Left lung (tissue), 10 donors: Measurements from ENCODE around the gene SDHA. TPM values are rescaled to one million over a fixed set of nuclear protein-coding genes. Genes with fewer than 3 reads are reported as not detected.
"Not testable (repeated sequence)": the region's sequence is repeated elsewhere in the genome, so short reads cannot be mapped to it uniquely, and the experiment has no call there.

Experiments
- ATAC-seq: fragments of 200-7000 bp; cut with Tn5 transposase; one replicate; pipeline ENCODE4 v1.9.1; 2020; ENCODE audit warnings: moderate library complexity
- DNase-seq, 4 donors: peaks; one replicate each; pipeline ENCODE4 v3.0.0-alpha.2; 2013 to 2020
- H3K27ac ChIP-seq, 2 donors: fragments of 200-600 bp; sonication (generic) in 1 of 2; one replicate each; pipeline versions ENCODE4 v1.5.0 to v1.8.0; 2020 to 2021
- H3K27me3 ChIP-seq, 2 donors: fragments of 200-600 bp; sonication (generic) in 1 of 2; one replicate each; pipeline versions ENCODE4 v1.5.0 to v1.8.0; 2020 to 2021
- H3K36me3 ChIP-seq, 2 donors: fragments of 200-600 bp; sonication (generic) in 1 of 2; one replicate each; pipeline versions ENCODE4 v1.5.0 to v1.8.0; 2020 to 2021
- H3K4me1 ChIP-seq, 2 donors: fragments of 200-600 bp; one replicate each; pipeline ENCODE4 v1.8.0; 2021
- H3K4me3 ChIP-seq, 2 donors: fragments of 200-600 bp; sonication (generic) in 1 of 2; one replicate each; pipeline versions ENCODE4 v1.5.0 to v1.8.0; 2020 to 2021; ENCODE audit warnings: mild to moderate bottlenecking in 1 of 2
- H3K9me3 ChIP-seq, 2 donors: fragments of 200-600 bp; sonication (generic) in 1 of 2; one replicate each; pipeline versions ENCODE4 v1.5.0 to v1.8.0; 2020 to 2021
- CTCF ChIP-seq, 2 donors: fragments of 200-600 bp; sonication (generic) in 1 of 2; IDR thresholded peaks; one replicate each; pipeline versions ENCODE4 v1.5.0 to v1.8.0; 2021; ENCODE audit warnings: antibody characterized with exemption in 2 of 2
- intact Hi-C, 2 donors: fragments of 100-400 bp; cut with DNase I; formaldehyde crosslinking; loops; one replicate each; pipeline versions ENCODE4 v1.11.2 to v1.14.2; 2022
- polyA plus RNA-seq, 6 donors: library from polyadenylated mRNA; unstranded; fragments of 120-200 nt; gene quantifications; one replicate each; pipeline ENCODE4 v1.2.1, GENCODE V29; 2013; ENCODE audit not compliant: insufficient read length in 6 of 6
- total RNA-seq, 2 donors: library from RNA; stranded (reverse); fragmentation: NEBNext Ultra II Directional; extraction: Animal tissue kit (Norgen Biotek cat#: 25700); gene quantifications; one replicate each; pipeline ENCODE4 v1.2.1, GENCODE V29; 2021
- donor health status: DM: no; HTN: yes; CAD: no.
- donor health status: DM: no; HTN: no; CAD: no.

The SDHA gene
- total and polyA plus RNA-seq, 8 donors = 95.9 to 113 (median 106) TPM

- peak overlapping the region in 1 of 2 donors; percentile 37 for H3K27ac ChIP-seq
- H3K4me3 ChIP-seq = no peak overlapping the region
- intact Hi-C loops = no loop called here
Observed at GRCh38 chr5:252546-252945, 34.4 kb downstream of the SDHA start.

GRCh38 chr5:254322-254721, 36.2 kb downstream of the SDHA start:
- ATAC-seq, H3K4me3 ChIP-seq, H3K4me1 ChIP-seq, H3K9me3 ChIP-seq, intact Hi-C loops, H3K27ac ChIP-seq, H3K27me3 ChIP-seq, DNase-seq: not testable (repeated sequence)
- H3K36me3 ChIP-seq = peaks cover 0 to 76% of the 10 kb centered on the region in 2 donors

More at GRCh38 chr5:252546-252945, 34.4 kb downstream of the SDHA start:
- no peaks in the 10 kb centered on the region for H3K27me3 ChIP-seq
- H3K36me3 ChIP-seq = peaks cover 0 to 87% of the 10 kb centered on the region in 2 donors
- no peak for TF ChIP-seq CTCF (IDR thresholded peaks at IDR 0.05)
- DNase-seq (no peak), ATAC-seq (no peak)
- H3K9me3 ChIP-seq = no peaks in the 10 kb centered on the region
- no peaks in the 10 kb centered on the region for H3K4me1 ChIP-seq

- H3K4me3 ChIP-seq, H3K27me3 ChIP-seq, ATAC-seq, DNase-seq, H3K9me3 ChIP-seq, H3K27ac ChIP-seq, intact Hi-C loops, H3K4me1 ChIP-seq: not testable (repeated sequence)
- peaks cover 0 to 68% of the 10 kb centered on the region in 2 donors for H3K36me3 ChIP-seq
Observed at GRCh38 chr5:255116-255515, 37.0 kb downstream of the SDHA start.

- H3K9me3 ChIP-seq, DNase-seq, H3K4me3 ChIP-seq, intact Hi-C loops, ATAC-seq, H3K4me1 ChIP-seq, H3K27ac ChIP-seq, H3K27me3 ChIP-seq: not testable (repeated sequence)
- peaks cover 0 to 56% of the 10 kb centered on the region in 2 donors for H3K36me3 ChIP-seq
Observed at GRCh38 chr5:256347-256746, 38.2 kb downstream of the SDHA start.

- Histone ChIP-seq H3K27ac (no peak overlapping the region), H3K27me3 (no peaks in the 10 kb centered on the region), H3K36me3 (peaks cover 0 to 53% of the 10 kb centered on the region in 2 donors), H3K4me1 (no peaks in the 10 kb centered on the region), H3K9me3 (no peaks in the 10 kb centered on the region), H3K4me3 (no peak overlapping the region)
- DNase-seq (no peak), ATAC-seq (no peak)
- intact Hi-C loops = no loop called here
- TF ChIP-seq CTCF (IDR thresholded peaks at IDR 0.05) = no peak
Observed at GRCh38 chr5:257148-257547, 39.0 kb downstream of the SDHA start.

GRCh38 chr5:263275-263974, 45.3 kb downstream of the SDHA start:
- ATAC-seq = peak; percentile 91
- intact Hi-C loops, H3K9me3 ChIP-seq, H3K4me3 ChIP-seq, DNase-seq, H3K27me3 ChIP-seq, H3K4me1 ChIP-seq: not testable (repeated sequence)
- H3K27ac ChIP-seq = peak overlapping the region in 1 of 2 donors; percentile 33
- peaks cover 0 to 27% of the 10 kb centered on the region in 2 donors for H3K36me3 ChIP-seq

GRCh38 chr5:264338-264737, 46.2 kb downstream of the SDHA start:
- DNase-seq = peak in 1 of 4 donors; percentile 67
- peaks cover 3 to 4% of the 10 kb centered on the region in 2 donors for H3K4me1 ChIP-seq
- no peak for ATAC-seq
- no peak for TF ChIP-seq CTCF (IDR thresholded peaks at IDR 0.05)
- H3K27ac ChIP-seq = peak overlapping the region in 1 of 2 donors; percentile 11
- intact Hi-C loops = no loop called here
- no peak overlapping the region for H3K4me3 ChIP-seq
- no peaks in the 10 kb centered on the region for H3K9me3 ChIP-seq
- H3K27me3 ChIP-seq = no peaks in the 10 kb centered on the region
- peaks cover 0 to 25% of the 10 kb centered on the region in 2 donors for H3K36me3 ChIP-seq

- DNase-seq, H3K27ac ChIP-seq, H3K27me3 ChIP-seq, H3K9me3 ChIP-seq, H3K4me1 ChIP-seq, intact Hi-C loops, ATAC-seq, H3K4me3 ChIP-seq: not testable (repeated sequence)
- peaks cover 0 to 25% of the 10 kb centered on the region in 2 donors for H3K36me3 ChIP-seq
Observed at GRCh38 chr5:266311-267026, 48.3 kb downstream of the SDHA start.
